ENCODE results near the gene SERTAD3.

- no peak for TF ChIP-seq EZH2phosphoT487 (IDR thresholded peaks at IDR 0.05; ENCODE audit: insufficient read depth, low read depth)
- TF ChIP-seq EZH2 (IDR thresholded peaks at IDR 0.05; ENCODE audit: insufficient read depth, poor library complexity, severe bottlenecking) = no peak
These were observed 27.1 kb downstream of the SERTAD3 start for GRCh38 chr19:40416918-40417642.

All from GM23248 (cell line).